NCI-H460 (cell line): ENCODE results near the gene NUP98. TPM values are rescaled to one million over a fixed set of nuclear protein-coding genes. Genes with fewer than 3 reads are reported as not detected.
"Not testable (repeated sequence)": the region's sequence is repeated elsewhere in the genome, so short reads cannot be mapped to it uniquely, and the experiment has no call there.

Experiments used
- DNase-seq: peaks from one replicate; pipeline ENCODE4 v3.0.0-alpha.2; 2016; ENCODE audit warnings: low read depth; ENCODE audit errors: extremely low read depth
- total RNA-seq: library from RNA; depleted of rRNA; stranded (reverse); fragments of >200 nt; shearing (Covaris generic); gene quantifications from 2 replicates; pipeline ENCODE4 v1.2.3, GENCODE V29; 2014

Gene NUP98
- total RNA-seq, 1 experiment from 2014 or later, result 96.9 TPM

GRCh38 chr11:3802011-3802790, 4.8 kb upstream of the NUP98 start:
- DNase-seq, result no peak

GRCh38 chr11:3799873-3800272, 2.5 kb upstream of the NUP98 start:
- DNase-seq, result no peak

DNA sequence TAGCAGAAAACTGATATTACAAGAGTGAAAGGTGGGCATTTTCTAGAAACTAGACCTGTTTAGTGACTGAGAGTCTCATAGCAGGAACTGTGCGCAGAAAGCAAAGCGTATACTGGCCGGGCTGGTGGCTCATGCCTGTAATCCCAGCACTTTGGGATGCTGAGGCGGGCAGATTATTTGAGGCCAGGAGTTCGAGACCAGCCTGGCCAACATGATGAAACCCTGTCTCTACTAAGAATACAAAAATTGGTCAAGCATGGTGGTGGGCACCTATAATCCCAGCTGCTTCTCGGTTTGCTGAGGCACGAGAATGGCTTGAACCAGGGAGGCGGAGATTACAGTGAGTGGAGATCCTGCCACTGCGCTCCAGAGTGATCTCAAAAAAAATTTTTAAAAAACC, 1.8 kb upstream of the NUP98 start:
- DNase-seq, result no peak

DNA sequence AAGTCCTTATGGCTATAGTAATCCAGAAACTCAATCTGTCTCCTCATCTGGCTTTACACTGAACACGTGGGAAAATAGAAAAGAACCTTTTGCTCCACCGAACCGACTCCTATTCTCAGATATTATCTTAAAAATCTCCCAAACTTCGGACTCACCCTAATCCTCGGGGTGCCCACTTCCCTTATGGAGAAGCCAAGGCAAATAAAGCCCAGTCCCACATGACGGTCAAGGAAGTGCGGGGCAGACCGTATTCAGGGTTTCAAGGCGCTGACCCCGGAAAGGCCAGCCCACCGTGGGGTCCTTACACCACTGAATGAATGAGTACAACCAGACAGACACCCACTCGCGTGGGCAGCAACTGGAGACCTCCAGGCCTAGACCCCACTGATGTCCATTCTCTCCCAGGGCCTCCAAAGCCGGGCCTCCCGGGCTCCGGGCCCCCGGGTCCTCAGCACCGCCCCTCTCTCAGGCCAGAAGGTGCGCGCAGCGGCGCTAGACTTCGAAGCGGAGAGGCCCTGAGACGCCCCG, 489 bp downstream of the NUP98 start:
- DNase-seq, result no peak

DNA sequence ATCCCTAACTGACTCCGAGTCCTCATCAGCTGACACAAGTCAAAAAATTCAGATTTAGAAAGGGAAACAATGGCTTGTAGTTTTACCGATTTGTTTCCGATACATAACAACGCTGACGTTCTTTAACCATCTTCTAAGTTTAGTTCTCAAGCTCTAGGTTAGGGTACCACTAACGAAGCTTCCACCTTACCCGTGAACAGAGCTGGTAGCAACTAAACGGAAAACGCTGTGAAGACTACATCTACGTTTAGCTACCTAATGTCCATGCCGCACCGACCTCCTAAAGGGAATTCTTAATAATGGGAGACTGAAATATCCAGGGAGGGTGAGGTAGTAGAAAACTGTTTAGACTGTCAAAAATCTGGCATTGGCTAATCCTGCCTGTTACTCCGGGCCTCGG, 1.0 kb downstream of the NUP98 start:
- DNase-seq, result no peak

- DNase-seq, result no peak
Observed at GRCh38 chr11:3796002-3796311, 1.4 kb downstream of the NUP98 start.

- no peak for DNase-seq
Observed at GRCh38 chr11:3795131-3796001, 2.0 kb downstream of the NUP98 start.

GRCh38 chr11:3794387-3794786, 3.0 kb downstream of the NUP98 start:
- DNase-seq, result not testable (repeated sequence)

- no peak for DNase-seq
Observed at GRCh38 chr11:3786781-3787428, 10.4 kb downstream of the NUP98 start.

GRCh38 chr11:3783611-3784010, 13.7 kb downstream of the NUP98 start:
- no peak for DNase-seq

- no peak for DNase-seq
Observed at GRCh38 chr11:3782963-3783362, 14.4 kb downstream of the NUP98 start.

DNA sequence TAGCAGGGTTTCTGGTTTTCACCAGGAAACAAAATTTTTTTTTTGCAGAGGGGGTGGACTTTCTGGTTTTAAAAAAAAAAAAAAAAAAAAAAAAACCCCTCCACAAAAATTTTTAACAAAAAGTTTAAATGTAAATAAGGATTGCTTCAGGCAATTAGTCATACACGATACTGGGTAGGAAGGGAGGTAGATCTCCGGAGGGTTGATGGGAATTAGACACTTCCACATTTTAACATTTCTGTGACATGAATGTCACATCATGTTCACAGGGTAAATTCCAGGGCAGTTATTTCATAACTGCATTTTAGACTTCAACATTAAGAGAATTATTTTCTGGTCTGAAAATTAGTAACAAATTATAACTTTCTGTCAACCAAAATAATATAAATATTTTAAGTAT, 15.9 kb downstream of the NUP98 start:
- DNase-seq, result no peak

GRCh38 chr11:3775736-3776406, 21.5 kb downstream of the NUP98 start:
- no peak for DNase-seq

DNA sequence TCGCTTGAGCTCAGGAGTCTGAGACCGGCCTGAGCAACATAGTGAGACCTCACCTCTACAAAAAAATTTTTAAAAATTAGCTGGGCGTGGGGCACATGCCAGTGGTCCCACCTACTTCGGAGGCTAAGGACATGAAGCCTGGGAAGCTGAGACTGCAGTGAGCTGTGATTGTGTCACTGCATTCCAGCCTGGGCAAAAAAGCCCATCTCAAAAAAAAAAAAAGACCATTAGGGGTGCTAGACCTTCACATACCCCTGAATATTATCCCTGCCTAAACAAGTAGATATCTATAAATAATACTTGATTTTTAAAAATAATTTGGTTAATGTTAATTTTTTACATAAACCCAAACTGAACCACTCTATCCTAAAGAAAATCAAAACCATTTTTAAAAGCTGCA, 24.2 kb downstream of the NUP98 start:
- DNase-seq, result no peak

GRCh38 chr11:3767536-3767935, 29.8 kb downstream of the NUP98 start:
- DNase-seq, result no peak

GRCh38 chr11:3766836-3767235, 30.5 kb downstream of the NUP98 start:
- DNase-seq, result not testable (repeated sequence)

GRCh38 chr11:3764266-3764665, 33.1 kb downstream of the NUP98 start:
- DNase-seq, result no peak

- no peak for DNase-seq
Observed at GRCh38 chr11:3755151-3755550, 42.2 kb downstream of the NUP98 start.

- no peak for DNase-seq
Observed at GRCh38 chr11:3753110-3753509, 44.2 kb downstream of the NUP98 start.

DNA sequence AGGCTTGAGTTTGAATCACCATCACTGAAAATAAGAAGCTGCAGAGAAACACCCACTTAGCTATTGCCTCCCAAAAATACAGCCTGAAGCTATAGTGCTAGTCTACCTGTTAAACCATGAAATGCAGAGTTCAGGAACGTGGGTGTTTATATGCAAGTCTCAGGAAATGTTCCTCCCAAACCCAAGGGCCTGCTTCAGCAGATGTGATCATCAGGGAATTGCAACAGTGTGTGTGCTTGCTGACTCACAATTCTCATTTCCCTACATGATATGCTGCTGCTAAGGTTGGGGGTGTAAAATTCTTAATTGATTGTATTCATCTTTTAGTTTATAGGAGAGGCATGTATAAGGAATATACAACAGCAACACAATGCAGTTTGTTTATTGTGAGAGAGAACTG, 49.6 kb downstream of the NUP98 start:
- no peak for DNase-seq

GRCh38 chr11:3745161-3745560, 52.2 kb downstream of the NUP98 start:
- no peak for DNase-seq
